ENCODE data around the gene TBX1. TPM values are rescaled to one million over a fixed set of nuclear protein-coding genes. Genes with fewer than 3 reads are reported as not detected.

TBX1 gene
- total RNA-seq, 1 experiment from 2014 or later: 3.9 TPM

DNA sequence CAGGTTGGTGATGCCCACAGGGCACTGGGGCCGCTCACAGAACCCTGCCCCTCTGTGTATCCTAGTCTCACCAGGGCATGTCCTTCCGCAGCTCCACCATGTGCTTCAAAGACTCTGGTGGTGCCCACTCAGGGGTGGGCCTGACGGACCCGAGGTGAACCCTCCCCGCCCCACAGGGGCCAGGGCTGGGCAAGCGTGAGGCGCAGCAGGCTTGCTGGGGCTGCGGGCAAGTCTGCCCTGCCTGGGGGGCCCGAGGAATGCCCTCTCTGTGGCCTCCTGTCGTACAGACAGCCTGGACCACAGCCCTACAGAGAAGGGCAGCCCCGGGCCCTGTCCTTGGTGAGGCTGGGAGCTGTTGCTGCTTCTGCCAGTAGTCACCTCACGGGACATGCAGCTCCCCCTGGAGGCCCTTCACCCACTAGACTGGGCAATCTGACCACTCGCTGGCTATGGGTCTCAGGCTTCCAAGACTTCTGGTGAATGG, 40.2 kb downstream of the TBX1 start:
- BruUV-seq (replicated peaks): no TSS peak
- ChIA-PET RAD21 (ENCODE audit: low non-redundant PET in 1 of 2, low total read pairs in 2 of 2, uncharacterized antibody in 2 of 2, unreplicated experiment in 2 of 2) (no interaction called here), POLR2A (no interaction called here), CTCF (interaction anchor here (0.6 to 1.2 kb wide), 2 partner anchors 21 to 70 kb away, joined by 3 to 4 read pairs; no protein-coding TSS in a partner anchor)
- intact Hi-C loops (cut with micrococcal nuclease): no loop called here
- TF ChIP-seq ZFX (IDR thresholded peaks at IDR 0.05): no peak
- TF ChIP-seq, protein P1, sequence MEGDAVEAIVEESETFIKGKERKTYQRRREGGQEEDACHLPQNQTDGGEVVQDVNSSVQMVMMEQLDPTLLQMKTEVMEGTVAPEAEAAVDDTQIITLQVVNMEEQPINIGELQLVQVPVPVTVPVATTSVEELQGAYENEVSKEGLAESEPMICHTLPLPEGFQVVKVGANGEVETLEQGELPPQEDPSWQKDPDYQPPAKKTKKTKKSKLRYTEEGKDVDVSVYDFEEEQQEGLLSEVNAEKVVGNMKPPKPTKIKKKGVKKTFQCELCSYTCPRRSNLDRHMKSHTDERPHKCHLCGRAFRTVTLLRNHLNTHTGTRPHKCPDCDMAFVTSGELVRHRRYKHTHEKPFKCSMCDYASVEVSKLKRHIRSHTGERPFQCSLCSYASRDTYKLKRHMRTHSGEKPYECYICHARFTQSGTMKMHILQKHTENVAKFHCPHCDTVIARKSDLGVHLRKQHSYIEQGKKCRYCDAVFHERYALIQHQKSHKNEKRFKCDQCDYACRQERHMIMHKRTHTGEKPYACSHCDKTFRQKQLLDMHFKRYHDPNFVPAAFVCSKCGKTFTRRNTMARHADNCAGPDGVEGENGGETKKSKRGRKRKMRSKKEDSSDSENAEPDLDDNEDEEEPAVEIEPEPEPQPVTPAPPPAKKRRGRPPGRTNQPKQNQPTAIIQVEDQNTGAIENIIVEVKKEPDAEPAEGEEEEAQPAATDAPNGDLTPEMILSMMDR (IDR thresholded peaks at IDR 0.05 in 2 of 3, conservative IDR thresholded peaks at IDR 0.05 in 1 of 3; ENCODE audit: borderline replicate concordance in 1 of 3, insufficient read depth in 1 of 3, low read depth in 2 of 3, low read length in 2 of 3): peak in 2 of 3 experiments; percentile 29 to 52; a peak in 3 of 6 replicates
- peak; percentile 24; the same call in 1 of the 2 replicates for TF ChIP-seq RAD21 (IDR thresholded peaks at IDR 0.05; ENCODE audit: low read depth)
- no peaks in the 10 kb centered on the region for H3K36me3 ChIP-seq (ENCODE audit: control insufficient read depth in 1 of 2, insufficient read depth in 2 of 2, low read length in 2 of 2)
- H3K4me3 ChIP-seq (replicated peaks in 1 of 2; ENCODE audit: low read depth in 1 of 2, low read length in 2 of 2): no peak overlapping the region
- no peak overlapping the region for H2AFZ ChIP-seq (ENCODE audit: low read depth, low read length, poor library complexity, severe bottlenecking)
- H3K9me3 ChIP-seq (ENCODE audit: control insufficient read depth in 1 of 2, insufficient read depth in 1 of 2, low read depth in 1 of 2, low read length in 2 of 2): no peaks in the 10 kb centered on the region
- H3K4me1 ChIP-seq (ENCODE audit: control insufficient read depth in 1 of 2, insufficient read depth in 2 of 2, low read length in 2 of 2): peaks cover 2 to 6% of the 10 kb centered on the region in 2 experiments
- H3K4me2 ChIP-seq (ENCODE audit: low read length): no peak overlapping the region
- H3K79me2 ChIP-seq (ENCODE audit: insufficient read depth, low read length): no peaks in the 10 kb centered on the region
- H3K9ac ChIP-seq (ENCODE audit: low read length): no peak overlapping the region
- H3K27ac ChIP-seq (ENCODE audit: low read depth, low read length): no peak overlapping the region
- H4K20me1 ChIP-seq (ENCODE audit: insufficient read depth): no peaks in the 10 kb centered on the region
- DNase-seq (ENCODE audit: low read depth, low spot score) (no peak), ATAC-seq (peak; percentile 65)
- H3K27me3 ChIP-seq (ENCODE audit: insufficient read depth, low read length): no peaks in the 10 kb centered on the region
- H3K9me2 ChIP-seq (ENCODE audit: insufficient read depth): no peaks in the 10 kb centered on the region

DNA sequence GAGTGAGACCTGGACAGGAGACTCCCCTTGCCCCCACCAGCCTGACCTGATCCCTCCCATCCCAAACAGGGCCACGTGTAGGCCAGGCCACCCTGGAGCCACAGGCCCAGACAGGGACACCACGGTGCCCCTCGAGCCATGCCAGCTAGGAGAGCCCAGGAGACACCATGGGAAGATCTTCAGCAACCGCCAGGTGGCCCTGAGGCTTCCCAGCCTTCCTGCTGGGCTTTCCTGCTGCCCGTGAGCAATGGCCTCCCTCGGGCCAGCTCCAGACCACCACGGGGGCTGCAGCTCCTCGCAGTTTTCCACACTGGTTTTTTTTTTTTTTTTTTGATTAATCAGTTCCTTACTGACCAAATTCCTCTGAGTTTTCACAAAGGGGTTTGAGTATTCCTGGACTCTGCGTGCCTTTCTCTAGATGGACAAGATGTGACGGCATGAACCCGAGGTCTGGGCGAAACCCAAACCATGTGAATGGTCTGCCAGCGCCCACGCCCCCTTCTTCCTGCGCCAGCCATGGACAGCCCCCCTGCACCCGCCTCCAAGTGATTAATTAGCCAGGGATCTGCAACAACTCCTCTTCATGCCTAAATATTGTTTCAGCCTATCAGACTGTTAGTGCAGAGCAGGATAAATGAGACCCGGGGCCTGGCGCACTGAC, 40.9 kb downstream of the TBX1 start:
- Histone ChIP-seq H3K27me3 (ENCODE audit: insufficient read depth, low read length) (no peaks in the 10 kb centered on the region), H3K27ac (ENCODE audit: low read depth, low read length) (no peak overlapping the region), H3K9me3 (ENCODE audit: control insufficient read depth in 1 of 2, insufficient read depth in 1 of 2, low read depth in 1 of 2, low read length in 2 of 2) (no peaks in the 10 kb centered on the region), H3K4me2 (ENCODE audit: low read length) (no peak overlapping the region), H3K79me2 (ENCODE audit: insufficient read depth, low read length) (no peaks in the 10 kb centered on the region), H3K4me3 (replicated peaks in 1 of 2; ENCODE audit: low read depth in 1 of 2, low read length in 2 of 2) (no peak overlapping the region), H3K9me2 (ENCODE audit: insufficient read depth) (no peaks in the 10 kb centered on the region), H3K36me3 (ENCODE audit: control insufficient read depth in 1 of 2, insufficient read depth in 2 of 2, low read length in 2 of 2) (no peaks in the 10 kb centered on the region), H3K4me1 (ENCODE audit: control insufficient read depth in 1 of 2, insufficient read depth in 2 of 2, low read length in 2 of 2) (peaks cover 9 to 13% of the 10 kb centered on the region in 2 experiments), H2AFZ (ENCODE audit: low read depth, low read length, poor library complexity, severe bottlenecking) (no peak overlapping the region), H4K20me1 (ENCODE audit: insufficient read depth) (no peaks in the 10 kb centered on the region), H3K9ac (ENCODE audit: low read length) (no peak overlapping the region)
- ChIA-PET POLR2A (no interaction called here), CTCF (interaction anchor here (1.2 kb wide), 1 partner anchor 71 kb away, joined by 4 read pairs; no protein-coding TSS in a partner anchor), RAD21 (ENCODE audit: low non-redundant PET in 1 of 2, low total read pairs in 2 of 2, uncharacterized antibody in 2 of 2, unreplicated experiment in 2 of 2) (no interaction called here)
- ATAC-seq (no peak), DNase-seq (ENCODE audit: low read depth, low spot score) (no peak)
- intact Hi-C loops (cut with micrococcal nuclease): no loop called here
- no TSS peak for BruUV-seq (replicated peaks)
- TF ChIP-seq EZH2phosphoT487 (IDR thresholded peaks at IDR 0.05; ENCODE audit: borderline replicate concordance) (no peak), JUND (IDR thresholded peaks at IDR 0.05) (no peak), SP1 (IDR thresholded peaks at IDR 0.05; ENCODE audit: low read depth) (no peak), EZH2 (IDR thresholded peaks at IDR 0.05) (no peak), POLR2AphosphoS5 (IDR thresholded peaks at IDR 0.05; ENCODE audit: low read depth, low read length) (no peak), EGR1 (IDR thresholded peaks at IDR 0.05; ENCODE audit: low read depth) (no peak), ELF1 (IDR thresholded peaks at IDR 0.05; ENCODE audit: borderline replicate concordance, low read depth) (no peak), REST (IDR thresholded peaks at IDR 0.05; ENCODE audit: low read depth) (no peak)
- TF ChIP-seq, protein P2, sequence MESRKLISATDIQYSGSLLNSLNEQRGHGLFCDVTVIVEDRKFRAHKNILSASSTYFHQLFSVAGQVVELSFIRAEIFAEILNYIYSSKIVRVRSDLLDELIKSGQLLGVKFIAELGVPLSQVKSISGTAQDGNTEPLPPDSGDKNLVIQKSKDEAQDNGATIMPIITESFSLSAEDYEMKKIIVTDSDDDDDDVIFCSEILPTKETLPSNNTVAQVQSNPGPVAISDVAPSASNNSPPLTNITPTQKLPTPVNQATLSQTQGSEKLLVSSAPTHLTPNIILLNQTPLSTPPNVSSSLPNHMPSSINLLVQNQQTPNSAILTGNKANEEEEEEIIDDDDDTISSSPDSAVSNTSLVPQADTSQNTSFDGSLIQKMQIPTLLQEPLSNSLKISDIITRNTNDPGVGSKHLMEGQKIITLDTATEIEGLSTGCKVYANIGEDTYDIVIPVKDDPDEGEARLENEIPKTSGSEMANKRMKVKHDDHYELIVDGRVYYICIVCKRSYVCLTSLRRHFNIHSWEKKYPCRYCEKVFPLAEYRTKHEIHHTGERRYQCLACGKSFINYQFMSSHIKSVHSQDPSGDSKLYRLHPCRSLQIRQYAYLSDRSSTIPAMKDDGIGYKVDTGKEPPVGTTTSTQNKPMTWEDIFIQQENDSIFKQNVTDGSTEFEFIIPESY (IDR thresholded peaks at IDR 0.05; ENCODE audit: extremely low read depth, insufficient replicate concordance, low read length): no peak

Data from HCT116 (cell line).